Stimulated activated CD4-positive, alpha-beta T cell treated with anti-CD3 and anti-CD28 coated beads, Interleukin-15, amount 100 ng/mL, for 24 hours (primary cell): ENCODE data around the gene KPNA3.
"Not testable (repeated sequence)": the region's sequence is repeated elsewhere in the genome, so short reads cannot be mapped to it uniquely, and the experiment has no call there.

Source experiments
- DNase-seq: peaks from one replicate; pipeline ENCODE4 v3.0.0-alpha.2; 2020

KPNA3 gene

DNA sequence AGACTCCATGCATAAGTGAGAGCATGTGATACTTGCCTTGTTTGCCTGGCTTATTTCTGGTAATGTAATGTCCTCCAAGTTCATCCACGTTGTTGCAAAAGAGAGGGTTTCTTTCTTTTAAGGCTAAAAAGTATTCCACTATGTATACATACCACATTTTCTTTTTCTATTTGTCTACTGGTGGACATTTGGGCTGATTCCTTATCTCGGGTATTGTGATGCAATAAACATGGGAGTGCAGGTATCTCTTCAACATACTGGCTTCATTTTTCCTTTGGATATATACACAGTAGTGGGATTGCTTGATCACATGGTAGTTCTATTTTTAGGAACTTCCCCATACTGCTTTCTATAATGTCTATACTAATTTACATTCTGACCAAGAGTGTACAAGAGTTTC lies 51.6 kb downstream of the KPNA3 start:
- no peak for DNase-seq

DNA sequence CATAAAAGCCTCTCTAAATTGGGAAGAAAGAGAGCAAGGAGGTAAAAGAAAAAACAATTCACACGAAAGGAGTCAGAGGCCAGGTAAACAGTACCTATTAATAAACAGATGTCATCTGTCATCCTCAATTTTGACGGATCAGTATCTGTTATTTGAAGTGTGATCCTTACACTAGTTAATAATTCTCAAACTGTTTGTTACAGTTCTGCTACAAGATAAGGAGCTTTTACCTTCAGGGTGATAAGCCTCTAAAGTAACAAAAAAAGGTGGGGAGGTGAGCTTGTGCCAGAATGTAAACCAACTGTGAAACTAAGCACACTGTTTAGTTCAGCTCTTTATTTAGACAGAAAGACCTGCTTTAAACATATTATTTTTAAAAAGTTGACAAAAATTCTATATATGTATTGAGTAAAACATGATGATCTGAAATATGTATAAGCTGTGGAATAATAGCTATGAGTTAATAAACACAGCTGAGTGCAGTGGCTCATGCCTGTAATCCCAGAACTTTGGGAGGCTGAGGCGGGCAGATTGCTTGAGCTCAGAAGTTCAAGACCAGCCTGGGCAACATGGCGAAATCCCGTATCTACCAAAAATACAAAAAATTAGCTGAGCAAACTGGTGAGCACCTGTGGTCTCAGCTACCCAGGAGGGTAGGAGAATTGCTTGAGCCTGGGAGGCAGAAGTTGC lies 52.8 kb downstream of the KPNA3 start:
- DNase-seq, result no peak

DNA sequence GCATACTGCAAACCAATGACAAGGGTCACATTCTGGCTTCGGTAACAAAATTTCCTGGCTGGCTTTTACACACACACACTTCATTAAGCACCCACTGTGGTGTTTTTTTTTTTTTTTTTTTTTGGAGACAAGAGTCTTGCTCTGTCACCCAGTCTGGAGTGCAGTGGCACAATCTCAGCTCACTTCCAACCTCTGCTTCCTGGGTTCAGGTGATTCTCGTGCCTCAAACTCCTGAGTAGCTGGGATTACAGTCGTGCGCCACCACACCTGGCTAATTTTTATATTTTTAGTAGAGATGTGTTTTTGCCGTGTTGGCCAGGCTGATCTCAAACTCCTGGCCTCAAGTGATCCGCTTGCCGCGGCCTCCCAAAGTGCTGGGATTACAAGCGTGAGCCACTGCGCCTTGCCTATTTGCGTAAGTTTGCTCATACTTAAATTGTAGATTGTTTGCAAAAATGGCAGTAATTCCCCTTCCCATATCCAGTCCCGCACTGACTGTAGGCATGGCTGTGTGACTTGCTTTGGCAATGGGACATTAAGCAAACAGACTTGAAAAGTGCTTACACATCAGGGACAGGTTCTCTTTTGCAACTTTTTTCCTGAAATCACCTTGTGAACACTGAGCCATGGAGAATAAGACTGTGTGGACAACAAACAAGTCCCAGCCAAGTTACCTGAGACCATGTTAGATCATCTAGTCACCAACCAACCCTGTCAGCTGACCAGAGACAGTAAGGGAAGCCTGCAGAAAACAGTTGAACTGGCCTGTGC lies 59.1 kb downstream of the KPNA3 start:
- no peak for DNase-seq

DNA sequence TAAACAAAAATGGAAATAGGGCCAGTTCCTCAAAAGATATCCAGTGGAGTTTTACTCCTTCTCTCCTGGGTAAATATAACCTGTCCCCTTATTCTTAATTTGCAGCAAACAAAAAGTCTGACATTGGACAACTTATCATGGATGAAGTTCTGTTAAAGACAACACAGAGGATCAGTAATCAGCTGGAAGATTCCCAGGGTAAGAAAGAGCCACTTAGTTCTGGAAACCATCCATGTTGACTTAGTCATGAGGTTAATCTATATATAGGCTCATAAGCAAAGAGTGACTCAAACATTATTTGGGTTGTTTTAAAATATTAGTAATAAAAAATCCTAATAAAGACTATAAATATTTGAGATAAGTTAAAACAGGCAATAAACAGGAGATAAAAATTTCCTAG lies 60.7 kb downstream of the KPNA3 start:
- no peak for DNase-seq

DNA sequence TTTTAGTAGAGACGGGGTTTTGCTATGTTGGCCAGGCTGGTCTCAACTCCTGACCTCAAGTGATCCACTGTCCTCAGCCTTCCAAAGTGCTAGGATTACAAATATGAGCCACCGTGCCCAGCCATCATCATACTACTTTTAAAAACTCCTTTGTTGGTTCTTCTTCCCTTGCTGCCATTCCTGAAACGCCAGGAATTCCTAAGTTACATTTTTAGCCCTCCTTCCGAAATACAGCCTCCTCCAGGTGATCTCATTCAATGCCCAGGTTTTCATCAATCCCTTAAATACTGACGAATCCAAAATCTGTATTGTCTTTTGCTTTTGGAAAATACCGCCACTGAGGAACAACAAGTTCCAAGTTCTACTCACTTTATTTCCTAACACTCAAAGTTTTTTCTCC lies 75.9 kb downstream of the KPNA3 start:
- no peak for DNase-seq

DNA sequence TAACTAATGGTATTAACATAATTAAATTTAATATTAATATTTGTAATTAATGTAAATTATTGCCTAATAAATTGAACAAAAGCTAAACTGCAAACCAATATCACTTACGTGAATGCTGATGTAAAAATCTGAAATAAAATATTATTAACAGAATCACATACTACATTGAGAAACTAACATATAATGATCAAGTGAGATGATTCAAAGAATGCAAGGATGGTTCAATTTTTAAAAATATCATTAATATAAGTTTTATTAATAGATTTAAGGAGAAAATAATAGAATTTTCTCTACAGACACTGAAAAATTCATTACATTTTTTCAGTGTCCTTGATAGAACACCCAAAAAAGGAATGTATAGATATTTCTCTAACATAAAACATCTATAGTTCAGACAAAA lies 77.7 kb downstream of the KPNA3 start:
- DNase-seq, result no peak

DNA sequence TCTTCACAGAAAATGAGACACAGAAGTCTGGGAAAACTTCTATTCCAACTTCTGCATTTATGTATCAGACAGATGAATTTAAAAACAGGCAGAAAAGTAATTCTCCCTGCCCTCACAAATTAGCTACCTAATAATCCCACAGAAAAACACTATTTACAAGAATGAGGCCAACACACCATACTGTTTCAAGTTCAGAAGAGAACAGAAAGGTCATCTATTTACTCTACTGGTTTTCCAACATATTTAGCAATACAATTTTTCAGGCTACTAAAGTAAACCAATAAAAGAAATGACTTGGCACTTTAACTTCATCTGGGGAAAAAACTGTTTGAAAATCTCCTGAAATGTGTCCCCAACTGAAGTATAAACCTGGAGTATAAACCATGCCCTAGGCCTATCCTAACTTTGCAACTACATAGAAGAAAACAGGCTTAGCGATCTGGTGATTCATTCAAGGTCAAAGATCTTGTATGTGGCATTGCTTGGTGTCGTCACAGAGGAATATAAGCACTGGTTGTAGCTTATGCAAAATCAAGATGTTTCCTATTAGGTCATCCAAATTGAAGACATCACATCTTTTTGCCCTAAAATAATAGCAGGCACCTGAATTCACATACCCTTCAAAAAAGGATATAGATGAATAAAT lies 81.1 kb downstream of the KPNA3 start:
- no peak for DNase-seq

DNA sequence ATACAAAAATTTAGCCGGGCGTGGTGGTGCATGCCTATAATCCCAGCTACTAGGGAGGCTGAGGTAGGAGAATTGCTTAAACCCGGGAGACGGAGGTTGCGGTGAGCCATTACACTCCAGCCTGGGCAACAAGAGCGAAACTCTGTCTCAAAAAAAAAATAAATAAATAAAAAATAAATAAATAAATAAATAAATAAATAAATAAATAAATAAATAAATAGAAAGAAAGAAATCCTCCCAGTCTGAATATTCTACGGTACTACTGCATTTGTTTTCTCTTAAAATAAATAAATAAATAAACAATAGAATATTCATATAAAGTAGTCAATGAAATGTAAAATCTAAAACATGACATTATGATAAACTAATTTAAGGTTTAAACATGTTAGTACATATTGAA lies 88.2 kb downstream of the KPNA3 start:
- not testable (repeated sequence) for DNase-seq

DNA sequence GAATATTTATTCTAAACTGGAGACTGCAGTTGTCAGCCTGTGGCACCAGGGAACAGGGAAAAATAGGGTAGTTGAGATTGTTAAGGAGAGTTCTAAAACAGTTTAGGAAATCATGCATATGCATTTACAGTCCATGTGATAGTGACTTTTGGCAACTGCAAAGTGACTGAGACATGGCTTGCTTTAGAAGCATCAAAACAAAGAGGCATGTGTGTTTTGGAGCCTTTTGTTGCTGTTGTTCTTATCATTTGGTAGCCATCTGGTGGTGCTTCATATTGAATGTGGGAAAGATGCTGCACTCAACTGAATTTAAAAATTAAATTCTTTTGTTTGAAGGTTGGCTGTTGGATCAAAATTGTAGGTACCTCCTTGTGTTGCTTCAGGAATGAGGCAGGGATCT lies 91.0 kb downstream of the KPNA3 start:
- DNase-seq, result no peak

DNA sequence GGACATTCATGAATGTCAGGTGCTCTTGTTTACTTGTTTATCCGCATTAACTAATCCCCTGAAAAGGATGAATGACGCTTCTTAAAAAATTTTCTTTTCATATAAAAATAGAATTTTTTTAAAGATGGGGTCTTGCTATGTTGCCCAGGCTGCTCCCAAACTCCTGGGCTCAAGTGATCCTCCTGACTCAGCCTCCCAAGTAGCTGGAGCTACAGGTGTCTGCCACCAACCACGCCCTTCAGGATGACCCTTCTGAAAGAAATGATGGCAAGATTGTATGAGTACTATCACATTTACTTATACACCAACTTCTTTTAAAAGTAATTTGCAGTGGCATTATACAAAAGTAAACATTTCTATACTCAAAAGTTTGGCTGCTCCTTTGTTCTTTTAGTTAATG lies 95.0 kb downstream of the KPNA3 start:
- no peak for DNase-seq

DNA sequence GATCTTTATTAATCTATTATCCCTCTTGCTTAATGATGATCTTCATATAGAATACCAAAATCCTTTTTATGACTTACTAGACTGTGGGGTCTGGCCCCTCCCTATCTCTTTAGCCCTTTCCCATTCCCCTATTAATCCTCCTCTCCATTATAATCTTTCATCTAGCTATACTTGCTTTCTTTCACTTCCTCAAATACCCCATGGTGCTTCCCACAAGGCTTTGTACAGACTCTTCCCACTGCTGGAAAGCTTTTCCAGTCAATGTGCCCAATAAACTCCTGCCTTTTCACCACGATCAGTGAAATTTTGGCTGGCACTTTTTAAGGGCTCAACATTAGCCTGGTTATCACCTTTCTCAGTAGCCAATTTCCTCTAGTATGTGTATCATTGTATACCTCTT lies 98.0 kb downstream of the KPNA3 start:
- DNase-seq, result no peak

DNA sequence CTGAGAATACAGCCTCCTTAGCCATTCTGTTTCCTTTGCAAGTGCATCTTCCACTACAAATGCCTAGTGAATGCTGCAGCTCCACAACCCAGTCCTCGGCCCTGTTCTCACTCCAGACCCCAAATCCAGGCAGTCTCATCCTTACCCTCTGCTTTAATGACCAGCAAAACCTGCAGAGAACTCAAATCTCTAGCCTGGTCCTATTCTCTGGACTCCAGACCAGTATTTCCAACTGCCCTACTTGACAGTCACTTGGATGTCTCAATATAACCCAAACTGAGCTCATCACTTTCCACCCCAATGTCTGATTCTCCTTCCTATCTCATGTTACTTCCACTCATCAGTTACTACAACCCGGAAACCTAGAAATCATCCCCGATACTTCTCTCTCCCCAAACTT lies 98.6 kb downstream of the KPNA3 start:
- no peak for DNase-seq

DNA sequence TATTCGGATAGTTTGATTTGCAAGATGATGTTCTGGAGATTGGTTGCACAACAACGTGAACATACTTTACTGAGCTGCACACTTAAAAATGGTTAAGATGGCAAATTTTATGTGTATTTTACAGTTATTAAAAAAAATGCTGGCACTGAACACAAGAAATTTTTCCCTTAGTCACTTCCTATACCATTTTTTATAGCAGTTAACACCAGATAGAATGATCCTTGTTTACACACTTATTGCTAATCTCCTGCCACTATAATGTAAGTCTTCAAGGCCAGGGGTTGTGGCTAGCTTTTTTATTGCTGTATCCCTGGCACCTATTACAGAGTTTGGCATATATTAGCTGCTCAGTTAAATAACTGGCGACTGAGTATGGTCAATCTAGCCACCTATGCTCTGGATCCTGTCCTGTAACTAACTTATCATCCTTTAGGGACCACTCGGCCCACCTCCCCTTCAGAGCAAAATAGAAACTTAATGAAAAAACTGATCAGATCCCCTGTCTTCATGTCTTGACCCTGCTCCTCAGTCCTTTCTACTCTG lies 99.2 kb downstream of the KPNA3 start:
- no peak for DNase-seq

DNA sequence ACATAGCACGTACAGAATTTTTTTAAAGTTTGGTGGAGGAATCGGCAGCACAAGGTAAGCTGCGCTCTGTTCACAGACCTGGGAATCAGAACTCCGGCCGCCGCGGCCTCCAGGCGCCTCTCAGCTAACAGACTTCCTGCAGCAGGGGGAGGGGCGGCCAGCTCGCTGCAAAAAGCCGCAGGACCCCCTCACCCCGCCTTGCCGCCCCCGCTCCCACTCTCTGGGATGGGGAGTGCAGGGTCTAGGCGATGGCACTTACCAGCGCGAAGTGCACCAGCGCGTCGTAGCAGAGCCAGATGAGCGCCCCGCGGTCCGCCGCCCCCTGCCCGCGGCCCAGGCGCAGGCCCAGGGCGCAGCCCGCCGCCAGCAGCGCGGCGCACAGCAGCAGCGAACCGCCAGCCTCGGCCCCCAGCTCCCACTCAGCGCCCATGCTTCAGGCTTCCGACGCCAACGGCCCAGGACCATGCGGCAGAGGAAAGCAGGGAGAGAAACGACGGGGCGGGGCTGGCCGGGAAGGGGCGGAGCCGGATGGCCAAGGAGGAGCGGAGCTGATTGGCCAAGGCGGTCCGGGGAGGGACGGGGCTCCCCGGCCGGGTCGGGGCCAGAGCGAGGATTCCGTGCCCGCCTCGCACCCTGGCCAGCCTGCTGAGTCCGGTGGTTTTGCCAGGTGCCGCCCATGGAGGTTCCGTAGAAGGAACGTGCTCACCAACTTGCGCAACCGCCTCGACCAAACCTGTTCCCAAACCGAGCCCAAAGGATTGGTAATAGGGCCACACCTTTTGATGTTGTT lies 101.3 kb downstream of the KPNA3 start, which contains the start of gene EBPL:
TSS of gene EBPL (minus strand) at position 492 of the 790 bp plus-strand sequence. CDS start at position 430, 62 bp downstream.
- peak; percentile 97 for DNase-seq

DNA sequence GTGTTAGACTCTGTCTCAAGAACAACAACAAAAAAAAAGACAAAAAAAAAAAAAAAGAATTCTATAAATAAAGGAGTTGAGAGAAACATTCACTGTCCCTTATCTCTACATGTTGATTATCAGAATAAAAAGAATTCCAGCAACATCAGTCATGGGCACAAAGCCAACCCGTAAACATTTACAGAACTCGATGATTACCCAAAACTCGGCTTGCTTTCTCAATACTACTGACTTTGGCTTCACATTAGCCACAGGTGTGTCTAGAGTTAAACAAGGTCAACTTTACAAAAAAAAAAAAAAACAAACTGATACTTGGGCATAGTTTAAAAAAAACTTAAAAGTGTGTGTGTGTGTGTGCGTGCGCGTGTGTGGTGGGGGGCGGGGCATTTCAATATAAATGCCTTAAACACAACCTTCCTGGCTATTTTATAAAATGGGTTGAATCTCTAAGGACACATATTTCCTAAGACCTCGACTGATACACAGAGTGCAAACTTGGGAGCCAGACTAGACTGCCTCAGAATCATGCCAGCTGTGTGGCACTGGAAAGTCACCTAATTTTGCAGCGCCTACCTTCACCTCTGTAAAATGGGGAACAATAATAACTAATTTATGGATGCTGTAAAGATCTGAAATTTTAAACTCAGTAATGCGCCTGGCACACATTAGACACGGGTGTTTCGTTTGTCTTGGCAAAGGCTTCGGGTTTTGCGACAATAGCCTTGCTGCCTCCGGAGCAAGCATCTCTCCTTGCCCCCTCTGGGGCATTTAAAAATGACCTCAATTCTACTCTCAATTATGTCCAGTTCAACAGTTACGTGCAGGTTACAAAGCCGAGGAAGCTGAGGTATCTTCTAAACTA lies 102.1 kb downstream of the KPNA3 start:
- DNase-seq, result no peak

DNA sequence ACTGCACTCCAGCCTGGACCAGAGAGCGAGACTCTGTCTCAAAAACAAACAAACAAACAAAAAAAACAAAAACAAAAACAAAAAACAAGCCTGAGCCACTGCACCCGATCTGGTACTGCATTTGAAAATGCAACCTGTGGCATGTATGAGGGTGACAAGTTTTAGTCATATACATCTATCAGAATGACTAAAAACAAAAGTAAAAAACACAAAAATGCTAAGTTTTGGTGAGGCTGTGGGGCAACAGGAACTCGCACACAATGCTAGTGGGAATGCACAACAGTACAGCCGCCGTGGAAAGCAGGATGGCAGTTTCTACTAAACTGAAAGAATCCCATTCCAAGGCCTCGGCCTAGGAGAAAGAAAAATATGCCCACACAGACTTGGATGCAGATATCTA lies 109.0 kb downstream of the KPNA3 start:
- peak; percentile 36 for DNase-seq

DNA sequence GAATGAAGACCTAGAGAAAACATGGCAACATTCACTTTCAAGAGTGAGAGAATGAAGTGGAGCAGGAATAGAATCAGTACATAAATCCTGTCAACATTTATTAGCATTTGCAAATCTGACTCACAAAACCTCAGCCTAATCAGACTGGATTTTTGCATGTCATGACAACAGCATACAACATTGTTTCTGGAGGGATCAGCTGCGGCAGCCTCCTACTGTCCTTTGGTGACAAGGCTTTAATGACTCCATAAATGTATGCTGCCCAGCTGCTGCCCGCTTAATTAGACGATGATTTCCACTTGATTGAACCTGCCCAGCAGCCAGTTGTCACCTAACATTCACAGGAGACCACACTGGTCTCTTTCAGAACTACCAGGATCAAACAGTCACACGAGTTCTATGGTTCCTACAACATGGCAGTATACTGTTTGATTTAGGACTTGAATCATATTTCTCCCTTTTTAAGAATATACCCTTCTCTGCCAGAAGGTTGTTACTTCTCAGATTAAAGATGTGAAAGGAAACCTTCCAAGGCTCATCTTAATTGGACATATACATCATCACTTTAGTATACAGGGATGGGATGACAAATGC lies 110.5 kb downstream of the KPNA3 start:
- DNase-seq, result no peak

DNA sequence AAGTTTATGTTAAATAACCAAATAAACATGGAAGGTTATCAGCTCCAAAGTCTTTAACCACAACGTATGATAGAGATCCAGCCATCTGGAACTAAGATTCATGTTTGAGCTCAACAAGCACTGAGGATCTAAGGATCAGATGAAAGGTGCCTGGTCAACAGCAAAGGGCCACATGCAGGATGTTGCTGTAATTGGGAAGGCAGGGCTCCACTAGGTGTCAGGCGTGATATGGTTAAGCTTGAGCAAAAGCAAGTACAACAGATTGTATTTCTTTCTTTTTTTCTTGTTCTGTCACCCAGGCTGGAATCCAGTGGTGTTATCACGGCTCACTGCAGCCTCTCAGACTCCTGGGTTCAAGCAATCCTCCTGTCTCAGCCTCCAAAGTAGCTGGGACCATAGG lies 113.2 kb downstream of the KPNA3 start:
- DNase-seq, result no peak

DNA sequence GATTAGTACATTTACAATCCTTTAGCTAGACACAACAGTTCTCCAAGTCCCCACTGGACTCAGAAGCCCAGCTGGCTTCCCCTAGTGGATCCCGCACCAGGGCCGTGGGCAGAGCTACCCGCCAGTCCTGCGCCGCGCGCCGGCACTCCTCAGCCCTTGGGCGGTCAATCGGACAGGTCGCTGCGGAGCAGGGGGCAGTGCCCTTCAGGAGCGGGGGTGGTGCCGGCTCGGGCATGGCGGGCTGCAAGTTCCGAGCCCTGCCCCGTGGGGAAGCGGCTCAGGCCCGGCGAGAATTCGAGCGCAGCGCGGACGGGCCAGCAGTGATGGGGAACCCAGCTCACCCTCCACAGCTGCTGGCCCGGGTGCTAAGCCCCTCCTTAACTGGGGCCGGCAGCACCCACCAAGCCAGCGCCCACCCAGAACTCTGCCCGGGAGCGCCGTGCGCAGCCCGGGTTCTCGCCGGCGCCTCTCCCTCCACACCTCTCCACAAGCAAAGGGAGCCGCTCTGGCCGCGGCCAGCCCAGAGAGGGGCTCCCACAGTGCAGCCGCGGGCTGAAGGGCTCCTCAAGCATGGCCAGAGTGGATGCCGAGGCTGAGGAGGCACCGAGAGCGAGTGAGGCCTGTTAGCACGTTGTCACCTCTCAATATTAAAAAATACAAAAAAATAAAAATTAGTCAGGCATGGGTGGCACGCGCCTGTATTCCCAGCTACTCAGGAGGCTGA lies 114.1 kb downstream of the KPNA3 start:
- no peak for DNase-seq

DNA sequence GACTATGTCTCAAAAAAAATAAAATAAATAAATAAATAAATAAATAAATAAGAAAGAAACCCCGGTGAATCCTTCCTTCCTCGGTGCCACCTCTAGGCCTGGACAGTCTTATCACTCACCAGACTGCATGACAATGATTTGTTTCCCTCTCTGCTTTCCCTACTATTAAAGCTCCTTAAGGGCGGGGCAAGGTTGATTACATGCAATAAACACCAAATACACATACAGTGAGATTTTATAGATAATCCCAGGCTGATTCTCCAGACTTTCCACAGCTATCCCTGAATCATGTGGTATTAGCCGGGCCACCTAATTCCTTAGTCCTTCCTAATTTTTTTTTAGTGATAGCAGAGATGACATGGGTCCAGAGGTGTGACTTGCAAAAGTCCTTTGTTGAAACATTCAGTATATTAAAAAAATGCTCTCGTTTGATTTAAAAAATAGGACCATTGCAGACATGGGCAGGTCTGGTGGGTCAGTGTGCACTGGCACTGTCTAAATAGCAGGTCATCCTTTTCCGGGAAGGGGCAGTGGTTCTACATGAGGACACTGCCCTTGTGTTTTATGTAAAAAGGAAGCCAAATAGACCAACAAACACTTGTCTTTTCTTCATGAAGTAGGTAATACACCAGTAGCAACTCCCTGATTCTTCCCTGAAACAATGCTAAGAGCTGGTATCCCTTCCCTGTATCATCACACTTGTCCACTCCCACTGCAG lies 115.7 kb downstream of the KPNA3 start:
- DNase-seq, result no peak
